HFF-Myc (cell line): ENCODE measurements around the gene PALD1.

Experiments used
- DNase-seq: peaks from one replicate; pipeline ENCODE4 v3.0.0-alpha.2; 2011; ENCODE audit warnings: low read depth; ENCODE audit errors: extremely low read depth
- H3K4me3 ChIP-seq: replicated peaks from 2 replicates; pipeline ENCODE4 v1.5.1; 2011; ENCODE audit warnings: low read depth, mild to moderate bottlenecking, control low read depth, low read length
- CTCF ChIP-seq: IDR thresholded peaks from 2 replicates; pipeline ENCODE4 v1.5.1; 2012; ENCODE audit warnings: mild to moderate bottlenecking, low read depth, low read length, control low read depth; ENCODE audit errors: missing control alignments

PALD1 gene

GRCh38 chr10:70492786-70493659 is 14.5 kb downstream of the PALD1 start:
- H3K4me3 ChIP-seq, result no peak overlapping the region
- no peak for TF ChIP-seq CTCF
- DNase-seq, result no peak

GRCh38 chr10:70493660-70494234 is 15.2 kb downstream of the PALD1 start:
- no peak overlapping the region for H3K4me3 ChIP-seq
- no peak for DNase-seq

GRCh38 chr10:70494536-70494935 is 16.0 kb downstream of the PALD1 start:
- H3K4me3 ChIP-seq, result no peak overlapping the region
- DNase-seq, result no peak
- TF ChIP-seq CTCF, result no peak

More at GRCh38 chr10:70493660-70494234, 15.2 kb downstream of the PALD1 start:
- TF ChIP-seq CTCF, result no peak

GRCh38 chr10:70494966-70495365 is 16.4 kb downstream of the PALD1 start:
- no peak for DNase-seq
- no peak overlapping the region for H3K4me3 ChIP-seq
- TF ChIP-seq CTCF, result no peak

- no peak for DNase-seq
- TF ChIP-seq CTCF, result no peak
- no peak overlapping the region for H3K4me3 ChIP-seq
These were observed 17.2 kb downstream of the PALD1 start for GRCh38 chr10:70495691-70496261.

- no peak for TF ChIP-seq CTCF
- DNase-seq, result no peak
- H3K4me3 ChIP-seq, result no peak overlapping the region
These were observed 18.0 kb downstream of the PALD1 start for GRCh38 chr10:70496341-70497119.
